HL-60/S4 treated with phorbol 12-myristate 13-acetate at 8.2 ng/mL for 4 days and 3 days (cell line): ENCODE data around the gene STK39.

Experiments
- in situ Hi-C: fragments of 300-500 bp; cut with MboI; formaldehyde crosslinking; loops from 2 replicates; pipeline ENCODE4 v1.15.0; 2022; ENCODE audit warnings: low sequenced_read_pairs

Gene STK39

GRCh38 chr2:168244318-168244717, 3.1 kb downstream of the STK39 start:
- in situ Hi-C loops: no loop called here

DNA sequence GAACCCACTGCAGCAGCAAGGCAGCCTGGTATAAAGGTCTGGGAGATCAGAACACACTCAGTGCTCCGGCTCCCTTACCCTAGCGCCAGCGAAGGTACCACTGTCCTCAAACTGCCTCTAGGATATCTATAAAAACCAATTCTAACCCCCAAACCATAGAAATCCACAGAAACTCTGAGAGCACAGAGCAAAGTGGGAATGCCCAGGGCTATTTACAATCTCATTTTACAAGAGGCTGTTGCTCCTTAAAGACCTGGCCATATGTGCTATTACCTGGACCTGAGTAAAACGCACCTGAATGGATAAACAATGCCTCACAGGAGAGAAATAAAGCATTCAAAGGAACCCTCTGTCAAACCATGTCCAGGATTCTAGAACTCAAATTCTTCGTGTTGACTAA, 4.3 kb downstream of the STK39 start:
- in situ Hi-C loops: no loop called here

- in situ Hi-C loops: no loop called here
These were observed 5.6 kb downstream of the STK39 start for GRCh38 chr2:168241746-168242145.

DNA sequence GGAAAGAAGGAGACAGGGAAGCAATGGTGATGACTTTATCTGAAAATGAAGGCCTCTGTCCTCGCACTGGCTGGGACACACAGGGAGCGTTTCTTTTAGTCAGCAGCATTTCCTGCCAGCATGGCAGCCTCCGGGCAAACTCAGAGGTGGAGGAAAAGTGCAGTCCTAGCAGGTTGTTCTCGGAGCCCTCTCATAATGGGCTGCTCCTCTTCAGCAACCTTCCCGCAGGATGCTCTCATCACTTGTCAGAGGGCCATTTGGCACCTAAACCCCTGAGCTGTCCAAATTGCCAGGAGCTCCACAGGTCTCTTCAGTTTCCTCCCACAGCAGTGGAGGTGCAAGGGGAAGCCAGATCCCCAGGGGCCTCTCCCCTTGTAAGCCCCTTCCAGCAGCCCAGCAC, 6.2 kb downstream of the STK39 start:
- in situ Hi-C loops: no loop called here

DNA sequence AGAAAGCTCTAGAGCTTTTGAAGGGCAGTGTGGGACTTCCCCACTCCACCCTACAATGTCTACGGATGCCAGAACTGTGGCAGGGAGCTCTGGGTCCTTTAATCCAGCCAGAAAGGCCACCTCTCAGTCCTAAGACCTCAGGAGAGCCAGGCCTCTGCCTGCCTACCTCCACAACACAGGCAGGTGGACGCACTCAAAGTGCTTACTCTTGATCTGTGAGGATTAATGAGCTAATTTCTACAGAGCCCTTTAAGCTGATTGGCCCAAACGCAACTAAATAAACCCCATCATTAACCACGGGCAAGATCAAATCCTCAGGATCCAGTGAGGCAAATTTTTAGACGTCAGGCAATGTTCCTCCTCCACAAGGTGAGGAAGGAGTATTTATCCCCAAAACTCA, 8.1 kb downstream of the STK39 start:
- in situ Hi-C loops: no loop called here

DNA sequence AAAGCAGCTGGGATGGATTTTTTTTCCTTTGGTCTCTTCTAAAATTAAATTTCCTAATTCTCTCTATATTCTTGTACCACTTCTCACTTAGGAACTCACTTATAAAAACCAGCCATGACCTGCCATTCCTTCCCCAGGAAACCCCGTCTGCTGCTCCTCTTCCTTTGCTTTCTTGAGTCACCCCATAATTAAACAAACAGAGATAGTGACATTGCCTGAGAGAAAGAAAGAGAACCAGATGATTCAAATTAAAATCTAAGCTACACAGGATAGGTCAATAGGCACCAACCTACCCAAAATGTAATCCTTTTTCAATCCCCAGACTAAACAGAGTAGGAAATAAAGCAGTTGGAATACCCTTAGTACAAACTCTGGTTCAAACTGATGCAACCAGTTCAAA, 9.7 kb downstream of the STK39 start:
- in situ Hi-C loops: no loop called here

- in situ Hi-C loops: no loop called here
These were observed 12.8 kb downstream of the STK39 start for GRCh38 chr2:168234407-168235085.

DNA sequence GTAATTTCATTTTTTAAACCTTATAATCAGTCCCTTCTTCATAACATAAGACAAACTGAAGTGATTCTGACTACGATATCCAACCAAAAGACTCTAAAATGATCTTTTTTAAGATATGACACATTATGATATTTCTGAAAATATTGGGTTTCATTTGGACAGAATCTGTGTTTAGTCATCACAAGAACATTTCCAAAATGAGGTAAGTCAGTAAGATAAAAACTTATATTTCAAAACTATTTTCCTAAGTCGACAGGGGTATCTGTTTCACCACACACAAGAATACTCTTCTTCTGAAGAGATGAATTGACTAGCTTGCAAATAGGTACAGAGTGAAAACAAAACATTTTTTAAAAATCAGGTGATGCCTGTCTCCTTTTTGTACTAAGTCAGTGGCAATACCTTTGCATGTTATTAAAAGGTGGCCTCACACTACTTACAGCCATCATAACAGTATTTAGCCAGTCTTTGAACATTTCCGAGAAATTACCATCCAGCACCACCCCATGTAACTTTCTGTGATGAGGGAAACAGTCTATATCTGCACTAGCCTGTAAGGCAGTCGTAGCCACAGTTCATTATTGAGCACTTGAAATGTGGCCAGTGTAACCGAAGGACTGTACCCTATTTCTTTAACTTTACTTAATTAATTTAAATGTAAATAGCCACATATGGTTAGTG, 13.5 kb downstream of the STK39 start:
- in situ Hi-C loops: no loop called here

GRCh38 chr2:168233166-168233565, 14.2 kb downstream of the STK39 start:
- in situ Hi-C loops: no loop called here

DNA sequence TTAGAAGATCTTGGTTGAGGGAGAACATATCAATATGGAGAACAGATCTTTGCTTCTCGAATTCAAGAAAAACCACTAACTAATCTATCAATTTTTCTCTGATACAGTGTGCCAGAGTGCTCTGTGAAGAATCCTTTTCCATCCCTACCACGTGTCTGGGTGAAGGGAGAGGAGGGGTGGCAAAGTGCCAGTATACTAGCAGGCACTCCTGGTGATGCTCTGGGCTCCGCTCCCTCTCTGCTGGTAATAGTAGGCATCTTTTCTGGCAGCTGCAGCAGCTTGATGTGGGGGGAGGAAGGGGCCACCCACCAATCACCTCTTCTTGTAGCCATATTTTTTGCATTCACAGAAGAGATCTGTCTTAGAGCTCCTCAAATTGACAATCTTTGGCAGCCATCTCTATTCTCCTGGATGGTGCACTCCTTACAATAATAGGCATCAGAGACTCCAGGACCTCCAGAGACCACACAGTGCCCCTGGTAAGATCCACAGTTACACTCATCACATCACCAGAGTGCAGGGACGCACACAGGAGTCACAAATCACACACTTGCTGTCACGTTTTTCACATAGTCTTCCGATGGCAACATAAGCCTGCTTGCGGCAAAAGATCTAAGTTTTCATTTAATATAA, 15.7 kb downstream of the STK39 start:
- in situ Hi-C loops: no loop called here

DNA sequence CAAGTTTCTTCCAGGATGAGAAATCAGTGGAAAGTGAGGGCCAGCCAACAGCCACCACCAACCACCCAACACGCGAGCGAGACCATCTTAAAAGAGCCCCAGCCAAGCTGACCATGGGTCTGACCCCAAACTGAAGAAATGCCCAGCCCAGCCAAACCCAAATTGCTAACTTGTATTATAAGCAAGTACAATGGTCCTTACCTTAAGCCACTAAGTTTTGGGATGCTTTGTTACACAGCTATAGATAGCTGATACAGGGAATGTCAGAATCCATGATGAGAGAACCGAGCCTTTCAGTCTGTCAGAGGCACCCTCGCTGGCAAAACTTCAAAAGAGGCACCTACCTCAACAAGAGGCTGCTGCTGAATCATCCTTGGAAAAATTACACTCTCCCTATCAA, 17.0 kb downstream of the STK39 start:
- in situ Hi-C loops: no loop called here

DNA sequence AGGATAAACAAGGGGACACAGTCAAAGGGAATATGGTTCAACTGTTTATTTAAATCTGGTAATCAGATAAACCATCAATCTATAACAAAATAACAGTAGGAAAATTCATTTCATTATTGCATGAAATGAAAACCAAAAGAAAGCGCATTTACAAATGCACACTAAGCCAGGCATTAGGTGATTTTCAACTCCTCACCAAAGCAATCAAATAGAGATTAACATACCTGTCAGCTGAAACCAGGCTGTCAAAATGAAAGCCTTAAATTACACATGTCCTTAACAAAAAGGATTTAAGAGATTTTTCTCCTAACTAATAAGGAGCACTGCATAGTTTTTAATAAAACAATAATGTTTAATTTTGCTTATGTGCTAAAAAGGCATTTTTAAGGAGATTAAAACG, 23.0 kb downstream of the STK39 start:
- in situ Hi-C loops: no loop called here

GRCh38 chr2:168222088-168222487, 25.3 kb downstream of the STK39 start:
- in situ Hi-C loops: no loop called here

DNA sequence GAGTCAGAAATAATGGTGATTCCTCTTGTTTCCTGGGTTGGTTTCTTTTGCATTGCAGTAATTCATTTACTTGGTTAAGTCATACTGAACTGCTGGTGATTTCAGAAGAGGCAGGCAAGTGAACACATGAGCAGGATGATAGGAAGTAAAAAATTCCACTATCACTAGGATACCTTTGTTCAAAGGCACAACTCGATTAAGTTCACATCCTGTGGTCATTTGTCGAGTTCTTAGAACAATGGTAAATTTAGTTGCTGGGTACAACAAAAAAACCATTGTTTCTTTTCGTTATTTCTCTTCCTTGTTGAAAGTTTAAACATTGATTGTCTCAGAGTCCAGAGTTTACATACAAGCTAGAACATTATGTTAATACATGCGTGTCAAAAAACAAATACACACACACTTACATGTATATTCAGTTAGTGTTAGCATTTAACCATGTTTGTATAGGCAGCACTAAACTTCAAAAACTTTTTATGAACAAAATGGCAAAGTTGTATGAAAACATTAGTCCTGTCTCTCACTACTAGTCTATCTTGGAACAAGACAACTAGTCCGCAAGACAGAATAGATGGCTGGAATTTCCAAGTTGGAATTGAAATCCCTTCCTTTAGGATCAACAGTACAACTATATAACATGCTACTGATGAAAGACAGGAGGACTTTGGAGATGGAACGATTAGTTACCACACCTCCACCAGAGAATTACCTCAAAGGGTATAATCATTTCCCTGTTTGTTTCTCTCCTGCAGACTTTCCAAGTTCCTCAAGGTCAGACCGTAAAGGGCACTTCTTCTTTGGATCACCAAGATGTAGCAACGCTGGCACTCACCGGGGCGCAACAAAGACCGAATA, 26.2 kb downstream of the STK39 start:
- in situ Hi-C loops: no loop called here

- in situ Hi-C loops: no loop called here
These were observed 29.5 kb downstream of the STK39 start for GRCh38 chr2:168217920-168218319.

DNA sequence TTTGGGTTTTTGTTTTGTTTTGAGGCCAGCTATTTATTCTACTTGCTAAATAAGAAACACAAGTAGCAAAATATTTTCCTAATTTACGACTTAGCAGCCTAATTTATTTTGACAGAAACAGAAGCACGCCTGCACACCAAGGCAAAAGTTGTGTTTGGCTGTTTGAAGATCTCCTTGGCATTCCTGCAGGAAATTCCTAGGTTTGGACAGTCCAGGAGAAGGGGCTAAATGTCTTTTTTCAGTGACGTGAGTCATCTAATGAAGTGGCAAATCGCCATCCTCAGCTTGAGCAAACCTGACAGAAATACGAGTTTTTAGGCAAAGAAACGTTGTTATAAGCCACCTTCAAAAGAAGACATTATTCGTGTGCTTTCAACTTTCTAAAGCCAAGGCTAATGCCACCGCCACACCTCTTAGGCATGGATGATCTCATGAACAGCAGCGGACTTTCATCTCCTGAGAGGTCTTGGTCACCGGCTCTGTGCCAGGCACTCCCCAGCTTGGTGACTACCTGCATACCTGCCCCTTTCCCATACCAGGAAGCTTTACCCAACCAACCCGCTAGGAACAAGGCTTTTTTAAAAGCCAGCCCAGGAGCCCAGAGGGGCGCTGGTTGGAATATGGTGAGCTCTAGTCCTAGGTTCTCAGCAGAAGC, 30.9 kb downstream of the STK39 start:
- in situ Hi-C loops: no loop called here

- in situ Hi-C loops: no loop called here
These were observed 31.6 kb downstream of the STK39 start for GRCh38 chr2:168215813-168216212.

DNA sequence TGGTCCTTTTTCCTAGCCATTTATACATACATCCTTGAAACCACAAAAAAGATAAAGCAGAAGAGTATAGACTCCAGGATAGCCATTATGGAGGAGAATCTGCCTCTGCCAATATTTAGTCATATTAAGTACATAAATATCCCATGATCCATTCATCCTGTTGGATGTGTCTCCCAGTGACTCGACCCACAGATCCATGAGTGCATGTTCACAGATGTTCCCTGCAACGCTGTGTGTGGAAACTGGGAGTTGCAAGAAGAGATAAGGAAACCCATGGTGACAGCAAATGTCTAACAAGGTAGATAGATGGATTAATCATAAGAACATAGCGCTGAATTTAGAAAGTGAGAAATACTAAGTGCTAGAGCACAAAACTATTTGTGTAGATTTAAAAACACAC, 34.5 kb downstream of the STK39 start:
- in situ Hi-C loops: no loop called here

DNA sequence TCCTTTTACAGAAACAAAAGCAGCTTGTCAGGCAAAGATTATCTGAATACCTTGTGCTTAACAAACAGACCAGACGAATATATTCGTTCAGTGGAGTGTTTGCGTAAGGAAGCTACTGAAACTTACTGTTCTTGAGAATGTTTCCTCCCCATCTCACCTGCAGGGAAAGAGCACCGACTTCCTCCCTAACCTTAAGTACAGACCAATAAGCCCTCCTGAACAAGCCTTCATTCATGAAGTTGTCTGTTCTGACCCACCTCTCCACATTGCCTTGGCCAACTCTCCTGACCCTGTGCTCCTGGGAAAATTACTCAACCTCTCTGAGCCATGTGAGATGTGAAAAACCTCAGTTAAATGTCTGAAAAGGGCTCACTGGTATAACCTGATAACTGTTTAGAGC, 35.2 kb downstream of the STK39 start:
- in situ Hi-C loops: no loop called here

DNA sequence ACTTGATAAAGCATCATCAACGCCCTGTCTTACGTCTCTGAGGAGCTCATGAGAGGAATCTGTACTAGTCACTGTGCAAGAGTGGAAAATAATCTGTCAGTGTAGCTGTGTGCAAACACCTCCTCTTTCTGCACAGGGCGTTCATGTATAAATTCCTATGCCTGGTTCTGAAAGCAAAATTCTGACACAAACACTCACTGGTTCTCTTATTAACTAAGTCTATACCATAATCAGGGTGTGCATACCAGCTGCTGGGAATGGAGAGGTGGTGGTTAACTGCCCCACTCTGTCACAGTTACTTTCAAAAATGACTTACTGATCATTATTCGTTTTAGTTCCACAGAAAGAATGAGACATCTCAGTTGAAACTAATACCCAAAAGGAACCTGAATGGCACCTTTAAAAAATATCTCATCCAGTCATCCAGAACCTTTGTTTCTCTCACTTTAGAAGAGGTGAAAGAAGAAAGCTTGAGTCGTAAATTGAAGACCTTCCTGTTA, 35.7 kb downstream of the STK39 start:
- in situ Hi-C loops: no loop called here
